Activated CD4-positive, alpha-beta T cell treated with anti-CD3 and anti-CD28 coated beads for 4 hours (primary cell): ENCODE results near the gene ITPR3.

Experiments used
- DNase-seq, 2 donors: peaks; one replicate each; pipeline ENCODE4 v3.0.0-alpha.2; 2020

Gene ITPR3

DNA sequence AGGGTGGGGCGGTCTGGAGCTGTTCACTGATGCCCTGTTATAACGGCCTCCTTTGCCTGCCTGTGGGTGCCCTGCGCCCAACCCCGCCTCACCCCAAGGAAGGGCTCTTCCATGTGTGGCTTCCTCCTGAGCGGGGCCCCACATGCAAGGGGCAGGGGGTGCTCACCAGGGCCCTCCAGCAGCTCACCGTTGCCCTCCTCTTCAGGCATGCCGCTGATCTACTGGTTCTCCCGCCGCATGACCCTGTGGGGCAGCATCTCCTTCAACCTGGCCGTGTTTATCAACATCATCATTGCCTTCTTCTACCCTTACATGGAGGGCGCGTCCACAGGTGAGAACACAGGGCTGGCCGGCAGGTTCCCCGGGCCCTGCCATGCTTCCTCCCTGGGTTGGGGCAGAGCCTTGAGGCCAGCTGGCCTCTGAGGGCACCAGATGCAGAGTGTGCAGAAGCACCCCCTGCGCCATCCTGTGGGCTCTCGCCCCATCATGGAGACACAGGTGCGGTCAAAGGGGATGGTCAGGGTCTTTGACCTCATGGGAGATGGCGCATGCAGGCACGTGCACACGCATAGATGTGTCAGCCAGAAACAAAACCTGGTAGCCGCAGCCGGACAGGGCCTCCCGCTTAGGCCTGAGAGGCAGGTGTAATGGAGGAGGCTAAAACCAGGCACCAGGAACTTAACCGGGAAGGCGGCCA is 67.5 kb downstream of the ITPR3 start:
- DNase-seq: no peak

DNA sequence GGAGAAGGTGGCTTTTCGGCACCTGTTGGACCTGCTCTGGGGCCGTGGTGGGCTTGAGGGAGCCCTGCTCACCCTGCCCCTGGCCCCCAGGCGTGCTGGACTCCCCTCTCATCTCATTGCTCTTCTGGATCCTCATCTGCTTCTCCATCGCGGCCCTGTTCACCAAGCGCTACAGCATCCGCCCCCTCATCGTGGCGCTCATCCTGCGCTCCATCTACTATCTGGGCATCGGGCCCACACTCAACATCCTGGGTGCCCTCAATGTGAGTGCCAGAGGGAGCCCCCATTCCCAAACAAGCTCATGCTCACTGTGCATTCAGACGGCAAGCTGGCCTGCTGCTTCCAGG is 68.0 kb downstream of the ITPR3 start:
- DNase-seq: no peak

DNA sequence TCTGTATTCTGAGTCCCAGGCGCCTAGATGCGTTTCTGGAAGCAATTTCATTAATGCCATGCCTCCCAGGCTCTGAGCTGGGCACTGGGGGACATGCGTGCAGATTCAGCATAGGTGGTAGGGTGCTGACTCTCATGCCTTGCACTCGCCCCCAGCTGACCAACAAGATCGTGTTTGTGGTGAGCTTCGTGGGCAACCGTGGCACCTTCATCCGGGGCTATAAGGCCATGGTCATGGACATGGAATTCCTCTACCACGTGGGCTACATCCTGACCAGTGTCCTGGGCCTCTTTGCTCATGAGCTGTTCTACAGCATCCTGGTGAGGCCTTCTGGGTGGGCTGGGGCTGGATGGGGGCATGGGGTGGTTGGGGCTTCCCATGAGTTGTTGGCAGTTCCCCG is 68.8 kb downstream of the ITPR3 start:
- DNase-seq: no peak

DNA sequence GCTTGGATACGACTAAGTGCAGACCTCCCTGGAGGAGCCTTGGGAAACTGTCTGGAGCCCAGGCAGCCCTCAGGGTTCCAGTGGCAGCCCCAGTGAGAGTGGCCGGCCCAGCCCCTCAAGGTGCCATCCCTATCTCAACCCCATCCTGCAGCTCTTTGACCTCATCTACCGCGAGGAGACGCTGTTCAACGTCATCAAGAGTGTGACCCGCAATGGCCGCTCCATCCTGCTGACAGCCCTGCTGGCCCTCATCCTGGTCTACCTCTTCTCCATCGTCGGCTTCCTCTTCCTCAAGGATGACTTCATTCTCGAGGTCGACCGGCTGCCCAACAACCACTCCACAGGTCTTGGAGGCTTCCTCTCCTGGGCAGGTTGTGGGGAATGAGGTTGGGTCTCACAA is 69.6 kb downstream of the ITPR3 start:
- no peak for DNase-seq

- no peak for DNase-seq
Observed at GRCh38 chr6:33691456-33692077, 70.4 kb downstream of the ITPR3 start.

GRCh38 chr6:33692078-33692759 is 71.1 kb downstream of the ITPR3 start:
- DNase-seq: no peak

GRCh38 chr6:33692760-33693158 is 71.6 kb downstream of the ITPR3 start:
- peak; percentile 45 to 52 for DNase-seq

DNA sequence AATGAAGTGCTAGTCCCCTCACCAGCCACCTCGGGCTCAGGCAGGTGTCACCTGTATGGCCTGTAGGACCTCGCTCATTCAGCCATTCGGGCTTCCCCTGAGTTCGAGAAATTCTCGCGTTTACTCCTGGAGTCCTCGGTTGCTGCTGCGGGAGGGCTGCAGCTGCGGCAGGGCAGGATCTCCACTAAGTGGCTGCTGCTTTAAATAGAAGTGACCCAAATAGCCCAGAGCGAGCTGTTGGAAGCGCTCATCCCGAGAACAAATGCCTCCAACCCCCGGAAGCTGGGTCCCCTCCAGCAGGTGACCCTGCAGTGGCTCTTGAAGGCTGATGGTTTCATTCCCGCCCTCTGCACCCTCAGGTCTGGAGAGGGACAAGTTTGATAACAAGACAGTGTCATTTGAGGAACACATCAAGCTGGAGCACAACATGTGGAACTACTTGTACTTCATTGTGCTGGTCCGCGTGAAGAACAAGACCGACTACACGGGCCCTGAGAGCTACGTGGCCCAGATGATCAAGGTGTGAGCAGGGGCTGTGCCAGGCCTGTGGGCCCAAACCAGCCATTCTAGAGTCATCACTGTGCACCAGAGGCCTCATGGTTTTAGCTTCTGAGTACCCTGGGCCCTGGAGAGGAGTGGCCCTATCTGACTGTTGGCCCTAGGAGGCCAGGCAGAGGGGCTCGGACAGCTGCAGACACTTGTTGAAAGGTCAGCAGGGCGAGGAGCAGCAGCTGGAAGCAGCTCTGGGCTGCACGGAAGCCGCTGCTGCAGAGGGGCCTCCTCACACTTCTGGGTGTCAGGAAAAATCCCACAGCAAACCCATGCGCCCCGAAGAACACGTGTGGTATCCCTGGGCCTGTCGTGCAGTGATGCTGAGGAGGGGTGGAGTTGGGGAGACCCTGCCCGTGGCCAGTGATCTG is 72.3 kb downstream of the ITPR3 start:
- no peak for DNase-seq

DNA sequence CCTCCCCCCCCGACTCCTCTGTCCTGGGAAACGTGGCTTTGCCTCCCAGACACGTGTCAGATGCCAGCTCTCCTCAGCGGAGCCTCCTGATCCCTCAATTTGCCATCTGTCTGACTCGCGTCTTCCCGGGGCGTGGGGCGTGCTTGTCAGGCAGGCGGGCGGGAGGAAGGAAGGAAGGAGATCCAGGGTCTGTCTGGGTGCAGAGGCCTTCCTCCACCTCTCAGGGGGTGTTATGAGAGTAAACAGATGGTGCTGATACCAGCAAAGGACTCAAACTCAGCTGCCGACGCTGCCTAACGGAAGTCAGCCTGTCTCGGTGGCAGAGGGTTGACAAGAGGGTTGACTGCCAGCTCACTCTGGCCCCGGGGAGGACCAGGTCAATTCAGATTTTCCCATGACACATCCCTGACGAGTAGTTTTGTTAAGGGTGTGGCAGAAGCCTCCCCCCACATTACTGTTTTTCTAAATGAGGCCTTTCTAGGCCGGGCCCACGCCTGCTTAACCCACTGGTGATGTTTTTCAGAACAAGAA is 73.3 kb downstream of the ITPR3 start:
- peak; percentile 74 to 75 for DNase-seq

GRCh38 chr6:33694977-33695376 is 73.9 kb downstream of the ITPR3 start:
- no peak for DNase-seq

DNA sequence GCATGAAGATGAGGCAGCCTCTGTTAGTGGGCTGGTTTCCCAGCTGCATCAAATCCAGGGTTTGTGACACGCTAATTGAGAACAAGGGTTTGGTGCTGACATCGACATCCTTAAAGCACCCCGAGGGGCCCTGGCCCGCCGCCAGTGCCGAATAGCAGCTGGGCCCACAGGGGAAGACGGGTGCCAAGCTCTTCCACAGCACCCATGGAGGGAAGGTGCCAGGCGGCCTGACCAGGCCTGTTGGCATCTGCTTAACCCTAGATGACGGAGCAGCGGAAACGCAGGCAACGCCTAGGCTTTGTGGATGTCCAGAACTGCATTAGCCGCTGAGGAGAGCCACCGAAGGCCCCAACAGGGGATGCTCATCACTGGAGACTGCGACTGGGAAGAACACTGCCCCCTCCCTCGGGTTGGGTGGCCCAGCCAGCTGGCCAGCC is 74.3 kb downstream of the ITPR3 start:
- DNase-seq: no peak

DNA sequence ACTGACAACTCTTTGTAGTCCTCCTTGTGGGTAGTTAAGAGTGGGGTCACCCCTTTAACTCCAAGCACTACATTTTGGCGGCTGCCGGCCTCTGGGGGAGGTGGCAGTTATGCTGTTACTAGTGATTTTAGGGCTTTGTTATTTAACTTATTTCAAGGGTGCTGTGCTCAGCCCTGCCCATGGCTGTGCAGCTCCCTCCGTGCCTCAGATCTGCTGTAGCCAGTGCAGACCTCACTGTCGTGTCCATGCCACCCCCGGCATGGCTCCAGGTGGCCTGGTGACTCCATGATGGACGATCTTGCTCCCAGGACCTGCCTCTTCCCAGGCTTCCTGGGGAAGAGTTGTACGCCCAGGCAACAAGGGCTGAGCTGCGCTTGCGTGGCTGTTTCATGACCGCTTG is 75.0 kb downstream of the ITPR3 start:
- DNase-seq: no peak

DNA sequence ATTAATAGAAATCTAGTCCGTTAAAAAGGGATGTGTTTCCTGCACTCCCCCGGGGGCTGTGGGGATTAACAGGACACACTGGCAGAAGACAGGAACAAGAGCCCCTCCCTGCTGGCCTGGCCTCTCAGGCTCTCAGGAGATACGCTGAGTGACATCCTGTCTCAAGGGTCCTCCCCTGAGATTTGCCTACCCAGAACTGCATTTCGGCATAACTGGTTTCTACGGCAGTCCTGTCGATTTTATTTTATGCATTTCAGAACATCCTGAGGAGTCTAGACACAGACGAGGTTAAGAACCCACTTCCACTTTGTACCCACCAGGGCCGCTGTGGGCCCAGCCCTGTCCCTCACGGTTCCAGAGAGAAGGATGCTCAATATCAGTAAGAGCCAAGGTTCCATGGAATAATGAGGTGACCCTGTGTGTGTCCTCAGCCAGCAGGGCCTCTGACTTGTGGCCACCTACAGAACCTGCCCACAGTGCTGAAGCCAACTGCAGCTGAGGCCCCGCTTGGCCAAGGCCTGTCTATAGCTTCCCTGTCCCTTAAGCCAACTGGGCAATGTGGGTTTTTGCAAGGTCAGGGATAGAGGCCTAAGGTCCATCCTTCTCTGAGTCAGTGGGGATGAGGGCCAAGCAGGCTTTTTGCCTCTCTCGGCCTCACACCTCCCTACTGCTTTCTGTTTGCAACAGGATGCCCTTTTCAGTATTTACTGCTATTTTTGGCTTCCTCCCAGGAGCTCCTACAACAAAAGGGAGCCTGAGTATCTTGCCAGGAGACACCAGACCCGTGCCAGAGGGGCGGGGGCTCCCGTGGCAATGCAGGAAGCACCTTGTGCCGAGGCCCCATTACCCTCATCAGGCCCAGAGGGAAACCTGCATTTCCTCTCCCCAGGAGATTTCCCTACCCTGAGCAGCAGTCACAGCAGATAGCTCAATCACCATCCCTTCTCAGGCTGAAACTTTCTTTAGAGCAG is 75.7 kb downstream of the ITPR3 start:
- no peak for DNase-seq

GRCh38 chr6:33697845-33698244 is 76.7 kb downstream of the ITPR3 start:
- DNase-seq: no peak

DNA sequence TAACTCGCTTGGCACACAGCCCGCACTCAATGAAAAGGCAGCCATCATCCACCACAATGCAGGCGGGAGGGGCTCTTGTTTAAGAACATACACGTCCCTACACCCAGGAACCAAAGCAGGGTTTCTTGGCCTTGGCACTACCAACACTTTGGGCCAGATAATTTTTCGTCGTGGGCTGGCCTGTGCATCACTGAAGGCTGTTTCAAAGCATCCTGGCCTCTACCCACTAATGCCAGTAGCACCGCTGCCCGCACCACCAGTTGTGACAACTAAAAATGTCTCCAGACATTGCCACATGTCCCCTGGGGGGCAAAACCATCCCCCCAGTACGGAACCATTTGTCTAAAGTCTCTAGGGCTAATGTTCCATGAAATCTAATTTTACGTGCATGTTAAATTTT is 77.4 kb downstream of the ITPR3 start:
- no peak for DNase-seq

DNA sequence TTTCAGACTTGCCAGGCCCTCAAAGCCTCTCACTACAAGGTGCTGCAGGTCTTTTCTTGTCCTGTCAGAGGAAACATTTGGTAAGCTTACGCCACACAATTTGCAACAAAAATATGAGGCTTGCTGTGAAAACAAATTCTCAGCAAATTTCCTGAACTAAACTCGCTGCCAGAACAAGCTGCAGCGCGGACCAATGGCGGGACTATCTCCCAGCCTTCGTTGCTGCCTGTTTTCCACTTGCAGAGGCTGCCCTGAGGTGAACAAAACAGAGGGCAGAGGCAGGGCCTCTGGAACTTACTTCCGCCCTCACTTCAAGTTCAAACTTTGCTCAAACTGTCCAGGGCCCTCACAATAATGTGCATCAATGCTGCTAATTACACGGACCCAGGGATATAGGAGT is 78.0 kb downstream of the ITPR3 start:
- DNase-seq: no peak

DNA sequence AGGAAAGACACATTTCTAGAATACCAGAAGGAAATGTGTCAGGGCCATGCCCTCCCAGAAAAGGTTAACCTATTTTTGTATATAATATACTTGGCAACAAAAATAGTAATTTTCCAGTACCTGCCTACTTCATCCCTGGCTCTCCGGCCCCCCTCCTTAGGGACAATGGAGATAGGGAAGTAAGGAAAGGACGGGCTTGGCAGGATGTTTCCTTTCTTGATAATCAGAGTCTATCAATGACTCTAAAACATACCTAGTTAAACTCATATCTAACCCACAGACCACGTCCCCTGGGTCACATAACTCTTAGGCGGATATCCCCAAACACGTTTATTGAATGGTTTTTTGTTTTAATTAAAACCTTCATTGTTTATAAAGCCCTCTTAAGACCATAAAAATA is 78.6 kb downstream of the ITPR3 start:
- DNase-seq: no peak

- DNase-seq: peak; percentile 72 to 77
Observed at GRCh38 chr6:33700391-33701050, 79.4 kb downstream of the ITPR3 start.

DNA sequence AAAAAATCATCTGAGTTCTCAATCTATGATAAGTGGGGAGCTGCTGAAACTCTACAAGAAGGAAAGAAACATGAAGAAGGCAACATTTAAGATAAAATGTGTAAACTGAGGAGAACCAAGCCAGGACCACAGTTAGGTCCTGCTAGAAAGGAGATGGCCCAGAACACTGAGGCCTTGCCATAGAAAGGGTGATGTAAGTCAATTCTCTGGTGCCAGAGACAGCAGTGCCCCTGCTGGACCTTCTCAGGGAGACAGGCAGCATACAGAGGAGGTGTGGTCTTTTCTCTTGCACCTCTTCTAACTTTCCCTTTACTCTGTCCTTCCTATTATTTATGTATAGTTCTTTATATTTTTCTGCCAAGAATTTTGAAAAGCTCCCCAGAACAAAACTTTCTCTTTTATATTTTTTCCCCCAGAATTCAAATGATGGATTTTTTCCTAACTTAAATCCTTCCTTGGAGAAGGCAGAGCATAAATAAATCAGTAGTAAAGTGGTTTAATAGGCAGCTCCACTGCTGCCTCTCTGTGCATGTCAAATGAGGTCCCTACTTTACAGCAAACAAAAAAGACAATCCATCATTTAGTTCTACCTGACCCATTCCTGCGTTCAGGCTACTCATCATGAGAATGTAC is 81.3 kb downstream of the ITPR3 start:
- no peak for DNase-seq

- DNase-seq: no peak
Observed at GRCh38 chr6:33704215-33705066, 83.3 kb downstream of the ITPR3 start.
